HL-60/S4 treated with retinoic acid at 250 ng/mL for 4 days and 3 days (cell line): ENCODE data around the gene ZNF554.

ENCODE experiments used
- in situ Hi-C: fragments of 300-500 bp; cut with MboI; formaldehyde crosslinking; loops from 2 replicates; pipeline ENCODE4 v1.7.0; 2022; ENCODE audit warnings: low sequenced_read_pairs

The ZNF554 gene

DNA sequence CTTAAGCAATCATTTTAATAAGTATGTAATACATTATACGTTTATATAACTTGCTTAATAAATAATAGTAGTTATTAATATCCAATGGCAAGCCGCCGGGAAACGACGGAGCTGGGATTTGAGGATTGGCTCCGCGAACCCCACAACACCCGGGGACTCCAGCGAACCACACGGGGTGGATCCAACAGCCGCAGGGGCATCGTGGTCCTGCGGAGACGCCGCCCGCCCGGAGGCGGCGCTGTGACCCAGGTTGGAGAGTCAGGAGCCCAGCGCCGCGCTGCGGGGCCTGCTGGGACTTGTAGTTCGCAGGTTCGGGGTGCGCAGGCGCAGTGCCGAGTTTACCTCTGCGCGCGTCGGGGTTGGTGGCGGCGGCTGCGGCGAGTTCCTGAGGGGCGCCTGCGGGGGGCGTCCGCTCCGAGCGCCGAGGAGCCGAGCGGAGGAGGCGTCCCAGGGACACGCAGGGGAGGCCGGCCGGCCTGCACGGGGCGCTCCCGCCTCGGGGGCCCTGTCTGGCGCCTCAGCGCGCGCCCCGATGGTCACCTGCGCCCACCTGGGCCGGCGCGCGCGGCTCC, at the start of gene ZNF554:
TSS of gene ZNF554 (plus strand) at position 329 of the 572 bp plus-strand sequence. CDS start at position 533, 204 bp downstream.
- in situ Hi-C loops, result no loop called here

DNA sequence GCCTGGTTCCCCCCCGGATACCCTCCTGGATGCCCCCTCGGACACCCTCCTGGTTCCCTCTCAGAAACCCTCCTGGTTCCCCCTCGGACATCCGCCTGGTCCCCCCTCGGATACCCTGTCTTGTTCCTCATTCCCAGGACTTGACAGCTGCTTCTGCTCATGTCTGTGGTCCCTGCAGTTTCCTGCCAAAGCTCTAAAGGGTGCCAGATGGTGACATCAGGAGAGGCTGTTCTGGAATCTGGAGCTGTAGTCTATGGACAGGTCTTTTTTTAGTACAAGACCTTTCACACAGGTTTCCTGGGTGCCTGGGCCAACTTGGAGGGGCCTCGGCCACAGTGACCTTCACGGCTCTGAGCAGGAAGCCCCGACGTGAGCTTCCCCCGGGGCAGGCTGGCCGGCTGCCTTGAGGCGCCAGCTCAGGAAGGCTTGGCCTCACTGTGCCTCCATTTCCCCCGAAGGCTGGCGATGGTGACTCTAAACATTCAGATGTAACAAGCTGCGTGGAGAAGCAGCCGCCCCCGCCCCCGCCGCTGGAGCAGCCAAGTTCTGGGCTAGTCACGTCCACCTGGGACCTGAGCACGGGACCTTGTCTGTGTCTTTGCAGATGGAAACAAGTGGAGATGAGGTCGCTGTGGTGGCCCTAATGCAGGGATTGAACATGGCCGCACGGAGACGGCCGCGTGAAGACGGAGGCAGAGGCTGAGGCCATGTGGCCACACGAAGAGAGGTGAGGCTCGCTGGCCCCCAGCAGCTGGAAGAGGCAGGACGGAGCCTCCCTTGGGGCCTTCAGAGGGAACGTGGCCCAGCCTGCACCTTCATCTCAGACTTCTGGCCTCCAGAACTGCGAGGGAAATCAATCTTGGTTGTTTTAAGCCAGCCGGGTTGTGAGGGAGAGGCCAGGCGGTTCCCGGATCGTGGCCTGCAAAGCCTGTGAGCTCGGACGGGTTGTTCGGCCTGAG, 49.3 kb upstream of the ZNF554 start:
- in situ Hi-C loops, result no loop called here

DNA sequence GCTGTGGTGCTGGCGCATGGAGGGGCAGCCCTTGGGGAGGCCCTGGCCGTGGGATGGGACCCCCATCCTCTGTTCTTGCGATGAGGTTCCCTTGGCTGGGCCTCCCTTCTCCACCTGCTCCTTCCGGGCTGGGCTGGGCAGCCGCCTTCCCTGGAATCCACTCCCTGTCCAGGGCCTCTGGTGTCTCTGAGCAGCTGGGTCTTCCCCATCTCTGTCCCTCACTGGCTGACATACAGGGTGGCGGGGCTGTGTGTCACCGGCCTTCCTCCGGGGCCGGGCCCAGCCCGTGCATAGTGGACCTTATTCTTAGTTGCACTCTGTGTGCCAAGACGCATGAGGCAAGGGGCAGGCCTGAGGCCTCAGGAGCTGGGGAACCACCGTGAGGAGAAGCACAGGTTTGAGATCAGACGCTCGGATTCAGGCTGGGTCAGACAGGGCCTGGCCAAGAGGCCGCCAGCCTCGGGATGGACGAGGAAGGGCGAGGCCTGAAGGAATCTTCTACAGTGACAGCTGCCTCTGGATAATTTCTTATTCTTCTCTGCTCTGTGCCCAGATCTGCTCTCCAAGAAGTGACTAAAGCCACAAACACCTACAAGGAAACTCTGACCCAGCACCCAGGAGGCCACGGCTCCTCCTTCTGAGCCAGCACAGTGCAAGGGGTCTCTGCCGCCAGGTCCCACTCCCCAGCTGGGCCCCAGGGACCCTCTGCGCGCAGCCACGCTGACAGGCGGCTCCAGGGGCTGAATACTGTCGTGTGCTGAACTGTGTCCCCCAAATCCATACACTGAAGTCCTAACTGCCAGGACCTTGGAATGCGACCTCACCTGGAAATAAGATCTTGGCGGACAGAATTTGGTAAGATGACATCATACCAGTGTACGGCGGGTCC, 47.6 kb upstream of the ZNF554 start:
- in situ Hi-C loops, result no loop called here

- in situ Hi-C loops, result no loop called here
Observed at GRCh38 chr19:2774083-2774679, 45.5 kb upstream of the ZNF554 start.

- in situ Hi-C loops, result no loop called here
Observed at GRCh38 chr19:2774953-2775555, 44.6 kb upstream of the ZNF554 start.

GRCh38 chr19:2775556-2776430, 43.9 kb upstream of the ZNF554 start:
- in situ Hi-C loops, result no loop called here

GRCh38 chr19:2777952-2778683, 41.5 kb upstream of the ZNF554 start:
- in situ Hi-C loops, result no loop called here

DNA sequence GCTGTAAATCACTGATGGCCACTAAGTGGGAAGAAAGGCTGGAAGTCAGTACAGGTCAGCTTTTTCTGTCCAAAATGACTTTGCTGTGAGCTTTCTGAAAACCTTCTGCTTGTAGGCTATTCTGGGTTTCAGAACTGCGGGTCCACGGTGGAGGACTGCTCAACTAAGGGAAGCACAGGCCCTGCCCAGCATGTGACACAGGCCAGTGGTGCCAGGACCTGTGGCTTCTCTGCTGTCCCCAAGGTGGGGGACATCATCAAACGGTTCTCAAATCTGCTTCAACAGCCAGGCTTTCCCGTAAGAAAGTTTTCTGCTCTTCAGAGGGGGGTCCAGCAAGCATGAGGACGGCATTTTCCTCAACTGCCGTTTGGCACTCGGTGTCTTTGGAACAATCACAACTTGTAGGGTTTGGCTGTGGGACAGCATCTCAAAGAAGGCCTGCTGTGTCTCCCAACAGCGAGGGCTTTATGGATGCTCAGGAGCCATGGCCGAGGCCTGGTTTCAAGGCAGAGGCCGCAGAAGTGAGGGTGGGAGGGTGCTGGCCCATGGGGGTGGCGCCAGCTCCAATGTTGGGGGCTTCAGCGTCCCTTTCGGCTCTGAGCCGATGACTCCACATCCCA, 40.4 kb upstream of the ZNF554 start:
- in situ Hi-C loops, result no loop called here

- in situ Hi-C loops, result no loop called here
Observed at GRCh38 chr19:2780284-2780683, 39.4 kb upstream of the ZNF554 start.

DNA sequence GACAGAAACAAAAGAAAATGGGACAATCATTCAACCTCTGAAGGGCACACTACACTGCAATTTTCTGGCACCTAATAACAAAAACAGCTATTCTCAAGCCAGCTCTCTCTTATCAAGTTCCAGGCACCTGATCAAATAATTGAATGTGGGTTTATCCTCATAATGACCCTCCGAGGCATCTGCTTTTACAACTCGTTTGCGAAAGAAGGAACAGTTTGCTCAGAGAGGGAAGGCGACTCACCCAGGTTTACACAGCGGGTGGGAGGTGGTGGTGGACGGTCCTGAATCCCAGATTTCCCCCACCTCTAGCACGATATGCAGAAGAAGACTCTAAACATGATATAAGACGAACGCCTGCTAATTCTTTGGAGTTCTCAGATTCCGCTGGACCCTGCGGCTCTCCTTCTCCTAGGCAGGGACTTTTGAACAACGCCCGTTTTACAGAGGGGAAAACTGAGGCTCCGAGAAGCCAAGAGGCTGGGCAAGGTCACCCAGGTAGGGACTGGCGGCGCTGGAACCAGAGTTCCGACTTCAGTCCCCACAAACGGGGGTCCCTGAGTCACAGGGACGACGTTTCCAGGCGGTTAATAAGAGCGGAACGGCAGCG, 37.2 kb upstream of the ZNF554 start:
- in situ Hi-C loops, result no loop called here

- in situ Hi-C loops, result no loop called here
Observed at GRCh38 chr19:2782936-2783780, 36.5 kb upstream of the ZNF554 start, which contains the start of gene SGTA. SGTA (minus strand) TSS chr19:2783273; CDS start chr19:2769068, 14,205 bp downstream.

GRCh38 chr19:2783781-2784145, 35.9 kb upstream of the ZNF554 start:
- in situ Hi-C loops, result no loop called here

GRCh38 chr19:2785244-2785997, 34.2 kb upstream of the ZNF554 start, which contains the start of gene THOP1:
THOP1 (plus strand) TSS chr19:2785503; CDS start chr19:2785663, 160 bp downstream.
- in situ Hi-C loops, result no loop called here

GRCh38 chr19:2787115-2787514, 32.6 kb upstream of the ZNF554 start:
- in situ Hi-C loops, result no loop called here

DNA sequence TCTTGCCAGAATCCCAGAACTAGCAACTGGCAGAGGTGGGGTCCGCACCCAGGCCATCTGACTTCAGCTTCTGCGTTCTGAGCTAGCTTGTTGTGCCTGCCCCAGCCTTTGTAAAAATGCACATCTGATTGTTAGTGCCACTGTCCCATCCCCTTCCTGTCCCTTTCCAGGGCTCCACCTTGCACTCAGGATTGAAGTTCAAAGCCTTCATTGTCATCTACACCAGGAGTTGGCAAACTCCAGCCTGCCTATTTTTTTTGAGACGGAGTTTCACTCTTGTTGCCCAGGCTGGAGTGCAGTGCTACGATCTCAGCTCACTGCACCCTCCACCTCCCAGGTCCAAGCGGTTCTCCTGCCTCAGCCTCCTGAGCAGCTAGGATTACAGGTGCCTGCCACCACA, 31.4 kb upstream of the ZNF554 start:
- in situ Hi-C loops, result no loop called here

DNA sequence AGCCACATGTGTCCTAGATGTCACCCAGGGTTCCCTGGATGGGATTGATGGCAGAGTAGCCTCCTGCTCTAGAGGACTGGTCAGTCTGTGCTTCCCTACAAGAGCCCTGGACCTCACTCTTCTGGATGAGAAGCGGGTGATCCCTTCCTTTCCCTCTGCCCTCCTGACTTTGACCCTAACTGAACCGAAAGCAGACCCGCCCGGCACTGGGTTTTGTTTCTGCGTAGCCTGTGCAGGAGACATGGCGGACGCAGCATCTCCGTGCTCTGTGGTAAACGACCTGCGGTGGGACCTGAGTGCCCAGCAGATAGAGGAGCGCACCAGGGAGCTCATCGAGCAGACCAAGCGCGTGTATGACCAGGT, 29.5 kb upstream of the ZNF554 start:
- in situ Hi-C loops, result no loop called here
